Small intestine (tissue), 7 donors: ENCODE measurements around the gene PIRT. TPM values are rescaled to one million over a fixed set of nuclear protein-coding genes. Genes with fewer than 3 reads are reported as not detected.
A peak's percentile ranks its signal among the peaks of the same experiment; 100 is the strongest.

Source experiments
- DNase-seq, 2 donors: peaks; one replicate each; pipeline versions ENCODE4 v3.0.0 to v3.0.0-alpha.2; 2013
- FAIRE-seq: peaks from 2 replicates; lab custom pipeline; 2012; peaks lifted over from hg19 to GRCh38; lab: Jason Lieb, UNC
- H3K27ac ChIP-seq, 3 donors: one replicate each; pipeline ENCODE4 v1.5.1; 2013; ENCODE audit warnings: low read length in 2 of 3, mild to moderate bottlenecking in 2 of 3, control low read depth in 1 of 3, inconsistent platforms in 1 of 3, low read depth in 1 of 3, moderate library complexity in 1 of 3
- H3K27me3 ChIP-seq, 3 donors: one replicate each; pipeline ENCODE4 v1.6.1; 2013; ENCODE audit warnings: low read length in 3 of 3, inconsistent platforms in 1 of 3; ENCODE audit not compliant: control insufficient read depth in 3 of 3, insufficient read depth in 3 of 3
- H3K36me3 ChIP-seq, 3 donors: one replicate each; pipeline ENCODE4 v1.6.1; 2013; ENCODE audit warnings: low read length in 3 of 3, inconsistent platforms in 1 of 3, low read depth in 1 of 3, mild to moderate bottlenecking in 1 of 3, moderate library complexity in 1 of 3; ENCODE audit not compliant: control insufficient read depth in 3 of 3, insufficient read depth in 2 of 3
- H3K4me1 ChIP-seq, 3 donors: one replicate each; pipeline ENCODE4 v1.6.1; 2013; ENCODE audit warnings: low read length in 2 of 3, inconsistent platforms in 1 of 3, low read depth in 1 of 3, mild to moderate bottlenecking in 1 of 3, moderate library complexity in 1 of 3; ENCODE audit not compliant: control insufficient read depth in 3 of 3, insufficient read depth in 2 of 3
- H3K4me3 ChIP-seq, 3 donors: one replicate each; pipeline ENCODE4 v1.5.1; 2013; ENCODE audit warnings: low read length in 3 of 3, control low read depth in 1 of 3, inconsistent platforms in 1 of 3, low read depth in 1 of 3, mild to moderate bottlenecking in 1 of 3, moderate library complexity in 1 of 3
- H3K9me3 ChIP-seq, 2 donors: one replicate each; pipeline ENCODE4 v1.6.1; 2013; ENCODE audit warnings: low read depth in 1 of 2, low read length in 1 of 2; ENCODE audit not compliant: control insufficient read depth in 2 of 2, insufficient read depth in 1 of 2
- WGBS, 3 donors: extraction: QIAGEN DNeasy Blood & Tissue Kit; methylation state at CpG; one replicate each; pipeline ENCODE4 v1.1.7; 2013; 5-methylcytosine and 5-hydroxymethylcytosine counted together
- polyA plus RNA-seq, 4 donors: library from polyadenylated mRNA; stranded (reverse) in 3 of 4; unstranded in 1 of 4; fragments of 200-250 nt in 3 of 4; fragments of 120-200 nt in 1 of 4; gene quantifications; one replicate each; pipeline versions ENCODE4 v1.2.1 to v1.2.3, GENCODE V29; 2013
- donor health status: healthy with polysubstance abuse.
- donor health status: control.
- donor health status: control.
- donor health status: Bipolar disorder and iron deficiency.
- donor health status: healthy.

The PIRT gene
- polyA plus RNA-seq, 4 donors: 1.2 to 10.8 TPM; not detected in 2

- Histone ChIP-seq H3K9me3 (no peaks in the 10 kb centered on the region), H3K36me3 (no peaks in the 10 kb centered on the region), H3K27ac (peak overlapping the region in 1 of 3 donors; percentile 29), H3K27me3 (no peaks in the 10 kb centered on the region), H3K4me1 (peaks cover 0 to 3% (median 0%) of the 10 kb centered on the region in 3 donors), H3K4me3 (peak overlapping the region in 1 of 3 donors; percentile 4)
- FAIRE-seq (no peak), DNase-seq (peak in 1 of 2 donors; percentile 67)
- WGBS, 3 donors: 11 to 54% (median 31%) methylated on average over 15 of the region's 15 CpGs
Observed at GRCh38 chr17:10836966-10837590, 809 bp downstream of the PIRT start.

GRCh38 chr17:10836145-10836544, 1.7 kb downstream of the PIRT start:
- Histone ChIP-seq H3K27ac (no peak overlapping the region), H3K4me1 (peaks cover 0 to 3% (median 0%) of the 10 kb centered on the region in 3 donors), H3K27me3 (no peaks in the 10 kb centered on the region), H3K4me3 (no peak overlapping the region), H3K9me3 (no peaks in the 10 kb centered on the region), H3K36me3 (no peaks in the 10 kb centered on the region)
- DNase-seq (no peak), FAIRE-seq (no peak)
- WGBS, 3 donors: 81 to 84% (median 83%) methylated on average over 7 of the region's 7 CpGs

GRCh38 chr17:10831696-10832095, 6.2 kb downstream of the PIRT start:
- no peaks in the 10 kb centered on the region for H3K27me3 ChIP-seq
- H3K36me3 ChIP-seq: no peaks in the 10 kb centered on the region
- H3K4me3 ChIP-seq: no peak overlapping the region
- H3K9me3 ChIP-seq: no peaks in the 10 kb centered on the region
- 88 to 91% (median 90%) methylated on average over 5 of the region's 5 CpGs for WGBS, 3 donors
- no peak for FAIRE-seq
- peaks cover 0 to 3% (median 3%) of the 10 kb centered on the region in 3 donors for H3K4me1 ChIP-seq
- H3K27ac ChIP-seq: no peak overlapping the region
- no peak for DNase-seq

GRCh38 chr17:10827898-10828552, 9.9 kb downstream of the PIRT start:
- DNase-seq: peak in 1 of 2 donors; percentile 64

GRCh38 chr17:10824874-10825273, 13.0 kb downstream of the PIRT start:
- H3K4me1 ChIP-seq: peaks cover 0 to 11% (median 0%) of the 10 kb centered on the region in 3 donors
- no peak overlapping the region for H3K27ac ChIP-seq
- no peak for FAIRE-seq
- no peak overlapping the region for H3K4me3 ChIP-seq
- 65 to 74% (median 66%) methylated on average over 7 of the region's 7 CpGs for WGBS, 3 donors
- no peak for DNase-seq
- H3K9me3 ChIP-seq: no peaks in the 10 kb centered on the region
- peaks cover 0 to 6% (median 0%) of the 10 kb centered on the region in 3 donors for H3K36me3 ChIP-seq
- no peaks in the 10 kb centered on the region for H3K27me3 ChIP-seq

More at GRCh38 chr17:10827898-10828552, 9.9 kb downstream of the PIRT start:
- FAIRE-seq: no peak
- Histone ChIP-seq H3K36me3 (peaks cover 0 to 6% (median 0%) of the 10 kb centered on the region in 3 donors), H3K27me3 (no peaks in the 10 kb centered on the region), H3K9me3 (no peaks in the 10 kb centered on the region), H3K27ac (no peak overlapping the region), H3K4me1 (peaks cover 0 to 3% (median 3%) of the 10 kb centered on the region in 3 donors), H3K4me3 (no peak overlapping the region)
- 22 to 50% (median 25%) methylated on average over 5 of the region's 5 CpGs for WGBS, 3 donors

GRCh38 chr17:10821770-10822169, 16.1 kb downstream of the PIRT start:
- H3K27me3 ChIP-seq: no peaks in the 10 kb centered on the region
- no peak overlapping the region for H3K4me3 ChIP-seq
- FAIRE-seq (no peak), DNase-seq (no peak)
- no peak overlapping the region for H3K27ac ChIP-seq
- H3K36me3 ChIP-seq: peaks cover 0 to 6% (median 0%) of the 10 kb centered on the region in 3 donors
- no peaks in the 10 kb centered on the region for H3K9me3 ChIP-seq
- H3K4me1 ChIP-seq: peaks cover 0 to 8% (median 0%) of the 10 kb centered on the region in 3 donors

GRCh38 chr17:10821054-10821453, 16.8 kb downstream of the PIRT start:
- FAIRE-seq: no peak
- peak; percentile 23 to 80 for DNase-seq
- no peak overlapping the region for H3K4me3 ChIP-seq
- H3K4me1 ChIP-seq: peaks cover 0 to 8% (median 0%) of the 10 kb centered on the region in 3 donors
- H3K27me3 ChIP-seq: no peaks in the 10 kb centered on the region
- WGBS, 3 donors: 22 to 57% (median 31%) methylated on average over 4 of the region's 4 CpGs
- H3K36me3 ChIP-seq: peaks cover 0 to 6% (median 0%) of the 10 kb centered on the region in 3 donors
- no peak overlapping the region for H3K27ac ChIP-seq
- H3K9me3 ChIP-seq: no peaks in the 10 kb centered on the region

GRCh38 chr17:10815319-10815718, 22.6 kb downstream of the PIRT start:
- Histone ChIP-seq H3K4me3 (no peak overlapping the region), H3K9me3 (no peaks in the 10 kb centered on the region), H3K27me3 (no peaks in the 10 kb centered on the region), H3K27ac (no peak overlapping the region), H3K36me3 (no peaks in the 10 kb centered on the region), H3K4me1 (peaks cover 0 to 8% (median 6%) of the 10 kb centered on the region in 3 donors)
- no peak for FAIRE-seq
- WGBS, 3 donors: 5 to 52% (median 39%) methylated on average over 5 of the region's 5 CpGs
- DNase-seq: peak; percentile 47 to 76
